ENCODE results near the gene COX11. TPM values are rescaled to one million over a fixed set of nuclear protein-coding genes. Genes with fewer than 3 reads are reported as not detected.

The COX11 gene
- polyA plus RNA-seq, 1 of the 3 experiments (the other 2 are of a cell fraction) = 85.8 TPM

DNA sequence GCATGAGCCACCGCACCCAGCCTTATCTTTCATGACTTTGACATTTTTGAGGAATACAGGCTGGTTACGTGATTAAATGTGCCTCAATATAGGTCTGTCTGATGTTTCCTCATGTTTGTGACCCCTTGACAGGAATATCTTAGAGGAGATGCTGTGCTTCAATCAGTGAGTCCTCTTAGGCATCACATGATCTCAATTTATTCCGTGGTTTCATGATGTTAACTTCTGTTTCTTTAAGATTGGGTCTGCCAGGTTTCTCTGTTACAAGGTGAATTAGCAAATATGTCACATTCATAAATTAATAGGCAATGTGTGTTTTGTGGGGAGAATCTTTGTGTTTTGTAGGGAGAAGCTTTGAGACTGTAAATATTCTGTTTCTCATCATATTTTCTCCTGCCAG is 3.4 kb upstream of the COX11 start (continued):
- TF ChIP-seq YY1 (IDR thresholded peaks at IDR 0.05; ENCODE audit: low read depth) = no peak

DNA sequence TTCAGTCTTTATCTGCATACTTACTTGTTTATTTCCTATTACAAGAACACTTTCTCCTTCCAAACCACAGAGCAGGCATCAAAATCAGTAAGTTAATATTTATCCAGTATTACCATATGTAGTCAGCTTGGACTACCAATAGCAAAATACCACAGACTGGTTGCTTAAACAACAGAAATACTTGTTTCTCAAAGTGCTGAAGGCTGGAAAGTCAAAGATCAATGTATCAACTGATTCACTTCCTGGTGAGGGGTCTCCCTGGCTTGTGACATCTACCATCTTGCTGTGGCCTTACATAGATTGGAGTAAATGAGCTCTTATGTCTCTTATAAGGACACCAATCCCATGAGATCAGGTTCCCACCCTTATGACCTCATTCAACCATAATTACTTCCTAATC is 2.7 kb upstream of the COX11 start:
- DNase-seq = no peak
- Histone ChIP-seq H3K9me2 (no peaks in the 10 kb centered on the region), H3K79me2 (ENCODE audit: insufficient read depth) (peaks cover 62% of the 10 kb centered on the region), H3K9ac (no peak overlapping the region), H3K36me3 (replicated peaks in 1 of 2; ENCODE audit: control insufficient read depth in 1 of 2, insufficient read depth in 2 of 2, low read length in 1 of 2) (peaks cover under 1 to 2% of the 10 kb centered on the region in 2 experiments), H3K4me3 (ENCODE audit: low read depth in 2 of 2, low read length in 1 of 2) (no peak overlapping the region), H3K4me1 (ENCODE audit: control insufficient read depth in 1 of 2, insufficient read depth in 2 of 2, low read depth in 1 of 2, low read length in 1 of 2) (peaks cover 0 to 31% of the 10 kb centered on the region in 2 experiments; a peak in 2 of 4 replicates), H3F3A (replicated peaks; ENCODE audit: insufficient read depth) (no peaks in the 10 kb centered on the region), H3K4me2 (no peak overlapping the region), H3K27me3 (ENCODE audit: insufficient read depth) (no peaks in the 10 kb centered on the region), H3K27ac (ENCODE audit: low read depth in 2 of 2, low read length in 1 of 2) (no peak overlapping the region), H2AFZ (ENCODE audit: low read depth) (no peak overlapping the region), H3K9me3 (no peaks in the 10 kb centered on the region), H4K20me1 (ENCODE audit: insufficient read depth) (no peaks in the 10 kb centered on the region)
- CTCF ChIA-PET = interaction anchor here (1.0 kb wide), 1 partner anchor 386 kb away, joined by 4 read pairs; no protein-coding TSS in a partner anchor
- TF ChIP-seq, protein P1, sequence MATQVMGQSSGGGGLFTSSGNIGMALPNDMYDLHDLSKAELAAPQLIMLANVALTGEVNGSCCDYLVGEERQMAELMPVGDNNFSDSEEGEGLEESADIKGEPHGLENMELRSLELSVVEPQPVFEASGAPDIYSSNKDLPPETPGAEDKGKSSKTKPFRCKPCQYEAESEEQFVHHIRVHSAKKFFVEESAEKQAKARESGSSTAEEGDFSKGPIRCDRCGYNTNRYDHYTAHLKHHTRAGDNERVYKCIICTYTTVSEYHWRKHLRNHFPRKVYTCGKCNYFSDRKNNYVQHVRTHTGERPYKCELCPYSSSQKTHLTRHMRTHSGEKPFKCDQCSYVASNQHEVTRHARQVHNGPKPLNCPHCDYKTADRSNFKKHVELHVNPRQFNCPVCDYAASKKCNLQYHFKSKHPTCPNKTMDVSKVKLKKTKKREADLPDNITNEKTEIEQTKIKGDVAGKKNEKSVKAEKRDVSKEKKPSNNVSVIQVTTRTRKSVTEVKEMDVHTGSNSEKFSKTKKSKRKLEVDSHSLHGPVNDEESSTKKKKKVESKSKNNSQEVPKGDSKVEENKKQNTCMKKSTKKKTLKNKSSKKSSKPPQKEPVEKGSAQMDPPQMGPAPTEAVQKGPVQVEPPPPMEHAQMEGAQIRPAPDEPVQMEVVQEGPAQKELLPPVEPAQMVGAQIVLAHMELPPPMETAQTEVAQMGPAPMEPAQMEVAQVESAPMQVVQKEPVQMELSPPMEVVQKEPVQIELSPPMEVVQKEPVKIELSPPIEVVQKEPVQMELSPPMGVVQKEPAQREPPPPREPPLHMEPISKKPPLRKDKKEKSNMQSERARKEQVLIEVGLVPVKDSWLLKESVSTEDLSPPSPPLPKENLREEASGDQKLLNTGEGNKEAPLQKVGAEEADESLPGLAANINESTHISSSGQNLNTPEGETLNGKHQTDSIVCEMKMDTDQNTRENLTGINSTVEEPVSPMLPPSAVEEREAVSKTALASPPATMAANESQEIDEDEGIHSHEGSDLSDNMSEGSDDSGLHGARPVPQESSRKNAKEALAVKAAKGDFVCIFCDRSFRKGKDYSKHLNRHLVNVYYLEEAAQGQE (IDR thresholded peaks at IDR 0.05; ENCODE audit: low read depth, low read length) = no peak
- TF ChIP-seq, protein P2, sequence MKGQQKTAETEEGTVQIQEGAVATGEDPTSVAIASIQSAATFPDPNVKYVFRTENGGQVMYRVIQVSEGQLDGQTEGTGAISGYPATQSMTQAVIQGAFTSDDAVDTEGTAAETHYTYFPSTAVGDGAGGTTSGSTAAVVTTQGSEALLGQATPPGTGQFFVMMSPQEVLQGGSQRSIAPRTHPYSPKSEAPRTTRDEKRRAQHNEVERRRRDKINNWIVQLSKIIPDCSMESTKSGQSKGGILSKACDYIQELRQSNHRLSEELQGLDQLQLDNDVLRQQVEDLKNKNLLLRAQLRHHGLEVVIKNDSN (IDR thresholded peaks at IDR 0.05; ENCODE audit: borderline replicate concordance, low read depth) = no peak
- TF ChIP-seq, protein P3, sequence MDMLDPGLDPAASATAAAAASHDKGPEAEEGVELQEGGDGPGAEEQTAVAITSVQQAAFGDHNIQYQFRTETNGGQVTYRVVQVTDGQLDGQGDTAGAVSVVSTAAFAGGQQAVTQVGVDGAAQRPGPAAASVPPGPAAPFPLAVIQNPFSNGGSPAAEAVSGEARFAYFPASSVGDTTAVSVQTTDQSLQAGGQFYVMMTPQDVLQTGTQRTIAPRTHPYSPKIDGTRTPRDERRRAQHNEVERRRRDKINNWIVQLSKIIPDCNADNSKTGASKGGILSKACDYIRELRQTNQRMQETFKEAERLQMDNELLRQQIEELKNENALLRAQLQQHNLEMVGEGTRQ (IDR thresholded peaks at IDR 0.05; ENCODE audit: borderline replicate concordance, low read depth, low read length) = no peak
- TF ChIP-seq TEAD4 (IDR thresholded peaks at IDR 0.05; ENCODE audit: borderline replicate concordance, insufficient read depth) (no peak), FOXJ3 (CRISPR knock-in tag; IDR thresholded peaks at IDR 0.05) (no peak), MXI1 (IDR thresholded peaks at IDR 0.05; ENCODE audit: low read depth, low read length) (no peak), NFIC (IDR thresholded peaks at IDR 0.05; ENCODE audit: borderline replicate concordance) (no peak), EZH2phosphoT487 (IDR thresholded peaks at IDR 0.05; ENCODE audit: borderline replicate concordance, low read depth) (no peak)
- TF ChIP-seq, protein P4, sequence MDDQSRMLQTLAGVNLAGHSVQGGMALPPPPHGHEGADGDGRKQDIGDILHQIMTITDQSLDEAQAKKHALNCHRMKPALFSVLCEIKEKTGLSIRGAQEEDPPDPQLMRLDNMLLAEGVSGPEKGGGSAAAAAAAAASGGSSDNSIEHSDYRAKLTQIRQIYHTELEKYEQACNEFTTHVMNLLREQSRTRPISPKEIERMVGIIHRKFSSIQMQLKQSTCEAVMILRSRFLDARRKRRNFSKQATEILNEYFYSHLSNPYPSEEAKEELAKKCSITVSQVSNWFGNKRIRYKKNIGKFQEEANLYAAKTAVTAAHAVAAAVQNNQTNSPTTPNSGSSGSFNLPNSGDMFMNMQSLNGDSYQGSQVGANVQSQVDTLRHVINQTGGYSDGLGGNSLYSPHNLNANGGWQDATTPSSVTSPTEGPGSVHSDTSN (IDR thresholded peaks at IDR 0.05) = no peak
- POLR2A ChIA-PET = no interaction called here

Measured in SK-N-SH (cell line).